Measurements from ENCODE around the gene ACSL1. TPM values are rescaled to one million over a fixed set of nuclear protein-coding genes. Genes with fewer than 3 reads are reported as not detected.

The ACSL1 gene
- total and polyA plus RNA-seq, 2 donors (not counting 3 experiments of a cell fraction or from before 2014, with no cell fraction given) = 7.3 to 17.7 TPM

- dilution Hi-C loops (cut with MboI; ENCODE audit: extremely low pct_ligation_motif_present, low sequenced_read_pairs) (no loop called here), intact Hi-C loops (cut with micrococcal nuclease) (no loop called here)
- Histone ChIP-seq H2AFZ (ENCODE audit: low read depth, low read length) (no peak overlapping the region), H3K4me1 (ENCODE audit: control insufficient read depth, extremely low read depth, insufficient read depth, low read length) (no peaks in the 10 kb centered on the region), H3K9ac (replicated peaks; ENCODE audit: extremely low read depth, insufficient read depth, low read length) (no peak overlapping the region), H3K79me2 (ENCODE audit: control insufficient read depth, insufficient read depth, low read length) (no peaks in the 10 kb centered on the region), H3K27me3 (ENCODE audit: control insufficient read depth in 2 of 2, insufficient read depth in 2 of 2, low read length in 2 of 2) (peaks cover 0 to 2% of the 10 kb centered on the region in 2 experiments), H3K4me3 (replicated peaks in 1 of 3; ENCODE audit: insufficient read depth in 1 of 3, low read depth in 1 of 3, low read length in 3 of 3) (no peak overlapping the region), H4K20me1 (replicated peaks; ENCODE audit: control insufficient read depth, extremely low read depth, insufficient read depth, low read length) (no peaks in the 10 kb centered on the region), H3K9me3 (replicated peaks; ENCODE audit: control insufficient read depth, insufficient read depth, low read length) (no peaks in the 10 kb centered on the region), H3K4me2 (ENCODE audit: insufficient read depth, low read length) (no peak overlapping the region), H3K27ac (ENCODE audit: insufficient read depth, low read depth, low read length) (no peak overlapping the region), H3K36me3 (ENCODE audit: control insufficient read depth in 2 of 2, extremely low read depth in 1 of 2, insufficient read depth in 2 of 2, low read length in 2 of 2) (no peaks in the 10 kb centered on the region), H3K9me1 (replicated peaks; ENCODE audit: control insufficient read depth, extremely low read depth, insufficient read depth, low read length) (no peaks in the 10 kb centered on the region)
- no TSS peak for BruUV-seq (replicated peaks)
- TF ChIP-seq MAX (IDR thresholded peaks at IDR 0.05; ENCODE audit: insufficient read depth, insufficient read length) = no peak
- TF ChIP-seq CTCF (IDR thresholded peaks at IDR 0.05; ENCODE audit: extremely low read depth in 1 of 2, insufficient read depth in 1 of 2, low read depth in 1 of 2, low read length in 2 of 2) = no peak
- TF ChIP-seq POLR2A (IDR thresholded peaks at IDR 0.05; ENCODE audit: low read depth, low read length) = no peak
- no peak for TF ChIP-seq POLR2AphosphoS5 (IDR thresholded peaks at IDR 0.05; ENCODE audit: insufficient read depth, low read depth, low read length)
- TF ChIP-seq JUN (IDR thresholded peaks at IDR 0.05; ENCODE audit: borderline replicate concordance, insufficient read depth, insufficient read length, low read depth) = no peak
- no peak for TF ChIP-seq FOS (IDR thresholded peaks at IDR 0.05; ENCODE audit: borderline replicate concordance, insufficient read depth, low read length)
- no peak for TF ChIP-seq EZH2 (IDR thresholded peaks at IDR 0.05; ENCODE audit: borderline replicate concordance, low read depth, low read length, severe bottlenecking)
- no peak for TF ChIP-seq GATA2 (IDR thresholded peaks at IDR 0.05; ENCODE audit: insufficient read depth, insufficient read length, low read depth, low read length)
- no peak for TF ChIP-seq MYC (IDR thresholded peaks at IDR 0.05; ENCODE audit: low read depth, low read length)
- ChIA-PET CTCF (no interaction called here), POLR2A (no interaction called here)
- no peak for DNase-seq (ENCODE audit: low read depth, low spot score)
- no peak for FAIRE-seq
Measured at GRCh38 chr4:184854673-184855072, 28.9 kb upstream of the ACSL1 start.

Measured in endothelial cell of umbilical vein (primary cell).